22Rv1 (cell line): ENCODE results near the gene LRRK1.

Experiments
- H3K27ac ChIP-seq: fragments of 450-650 bp; 2 replicates; pipeline ENCODE4 v1.5.1; 2017
- ZFX ChIP-seq: fragments of 450-650 bp; IDR thresholded peaks from 2 replicates; pipeline ENCODE4 v1.6.1; 2017; ENCODE audit warnings: antibody characterized with exemption, borderline replicate concordance
- TF ChIP-seq, protein P1 (sequence below): fragments of 450-650 bp; IDR thresholded peaks from 2 replicates; pipeline ENCODE4 v1.5.1; 2017; ENCODE audit warnings: mild to moderate bottlenecking

LRRK1 gene

DNA sequence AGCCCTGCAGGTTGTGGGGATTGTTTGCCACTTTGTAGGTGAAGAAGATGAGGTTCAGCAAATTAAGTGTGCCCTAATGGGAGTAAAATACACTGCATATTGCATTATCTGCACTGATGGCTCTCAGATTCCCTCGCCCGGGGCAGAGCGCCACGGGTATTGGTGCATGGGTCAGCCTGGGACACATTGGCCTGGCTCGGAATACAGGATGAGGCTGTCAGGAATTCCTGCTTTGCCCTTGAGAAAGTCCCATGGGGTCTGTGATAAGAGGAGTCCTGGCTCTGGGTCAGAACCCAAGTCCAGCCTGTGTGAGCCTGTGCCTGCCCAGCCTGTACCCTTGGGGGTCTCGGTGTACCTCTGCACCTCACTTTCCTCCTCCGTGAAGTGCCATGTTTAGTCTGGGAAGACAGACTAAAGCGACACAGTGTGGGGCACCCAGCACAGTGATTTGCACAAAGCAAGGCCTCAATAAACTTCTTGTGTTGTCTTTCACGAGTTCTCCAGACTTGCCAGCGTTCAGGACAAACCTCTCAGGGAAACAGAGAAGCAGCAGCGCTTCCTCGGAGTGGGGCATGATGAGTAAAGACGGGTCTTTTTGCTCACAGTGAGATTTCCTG lies 107.6 kb downstream of the LRRK1 start:
- TF ChIP-seq, protein P1, sequence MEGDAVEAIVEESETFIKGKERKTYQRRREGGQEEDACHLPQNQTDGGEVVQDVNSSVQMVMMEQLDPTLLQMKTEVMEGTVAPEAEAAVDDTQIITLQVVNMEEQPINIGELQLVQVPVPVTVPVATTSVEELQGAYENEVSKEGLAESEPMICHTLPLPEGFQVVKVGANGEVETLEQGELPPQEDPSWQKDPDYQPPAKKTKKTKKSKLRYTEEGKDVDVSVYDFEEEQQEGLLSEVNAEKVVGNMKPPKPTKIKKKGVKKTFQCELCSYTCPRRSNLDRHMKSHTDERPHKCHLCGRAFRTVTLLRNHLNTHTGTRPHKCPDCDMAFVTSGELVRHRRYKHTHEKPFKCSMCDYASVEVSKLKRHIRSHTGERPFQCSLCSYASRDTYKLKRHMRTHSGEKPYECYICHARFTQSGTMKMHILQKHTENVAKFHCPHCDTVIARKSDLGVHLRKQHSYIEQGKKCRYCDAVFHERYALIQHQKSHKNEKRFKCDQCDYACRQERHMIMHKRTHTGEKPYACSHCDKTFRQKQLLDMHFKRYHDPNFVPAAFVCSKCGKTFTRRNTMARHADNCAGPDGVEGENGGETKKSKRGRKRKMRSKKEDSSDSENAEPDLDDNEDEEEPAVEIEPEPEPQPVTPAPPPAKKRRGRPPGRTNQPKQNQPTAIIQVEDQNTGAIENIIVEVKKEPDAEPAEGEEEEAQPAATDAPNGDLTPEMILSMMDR, result no peak
- no peak for TF ChIP-seq ZFX
- H3K27ac ChIP-seq, result no peak overlapping the region

GRCh38 chr15:101027273-101027901 lies 108.2 kb downstream of the LRRK1 start:
- no peak overlapping the region for H3K27ac ChIP-seq
- no peak for TF ChIP-seq ZFX
- TF ChIP-seq, protein P1, result no peak

GRCh38 chr15:101027920-101028319 lies 108.8 kb downstream of the LRRK1 start:
- no peak overlapping the region for H3K27ac ChIP-seq
- TF ChIP-seq, protein P1, result no peak
- no peak for TF ChIP-seq ZFX

- TF ChIP-seq ZFX, result no peak
- TF ChIP-seq, protein P1, result no peak
- no peak overlapping the region for H3K27ac ChIP-seq
Observed at GRCh38 chr15:101028321-101028720, 109.2 kb downstream of the LRRK1 start.

DNA sequence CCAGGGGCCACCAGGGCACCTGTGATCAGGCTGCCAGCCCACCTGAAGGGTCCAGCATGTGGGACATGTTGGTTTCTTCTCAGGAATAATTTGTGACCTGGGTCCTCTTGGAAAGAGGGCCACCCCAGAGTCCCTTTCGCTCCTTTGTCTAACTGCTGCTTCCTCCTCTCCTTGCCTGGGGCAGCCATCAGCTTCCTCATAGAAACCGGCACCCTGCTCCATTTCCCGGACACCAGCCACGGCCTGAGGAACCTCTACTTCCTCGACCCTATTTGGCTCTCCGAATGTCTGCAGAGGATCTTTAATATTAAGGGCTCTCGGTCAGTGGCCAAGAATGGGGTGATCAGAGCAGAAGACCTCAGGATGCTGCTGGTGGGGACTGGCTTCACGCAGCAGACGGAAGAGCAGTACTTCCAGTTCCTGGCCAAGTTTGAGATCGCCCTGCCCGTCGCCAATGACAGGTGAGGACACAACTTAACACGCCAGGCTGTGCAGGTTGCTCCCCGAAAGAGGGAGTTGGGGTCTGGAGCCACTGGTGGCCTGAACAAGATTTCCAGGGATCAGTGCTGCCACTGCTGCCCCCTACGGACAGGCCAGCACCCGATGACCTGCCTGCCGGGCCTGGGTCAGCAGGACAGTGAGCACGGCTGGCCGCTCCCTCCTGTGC lies 109.7 kb downstream of the LRRK1 start:
- no peak for TF ChIP-seq ZFX
- TF ChIP-seq, protein P1, result no peak
- no peak overlapping the region for H3K27ac ChIP-seq

DNA sequence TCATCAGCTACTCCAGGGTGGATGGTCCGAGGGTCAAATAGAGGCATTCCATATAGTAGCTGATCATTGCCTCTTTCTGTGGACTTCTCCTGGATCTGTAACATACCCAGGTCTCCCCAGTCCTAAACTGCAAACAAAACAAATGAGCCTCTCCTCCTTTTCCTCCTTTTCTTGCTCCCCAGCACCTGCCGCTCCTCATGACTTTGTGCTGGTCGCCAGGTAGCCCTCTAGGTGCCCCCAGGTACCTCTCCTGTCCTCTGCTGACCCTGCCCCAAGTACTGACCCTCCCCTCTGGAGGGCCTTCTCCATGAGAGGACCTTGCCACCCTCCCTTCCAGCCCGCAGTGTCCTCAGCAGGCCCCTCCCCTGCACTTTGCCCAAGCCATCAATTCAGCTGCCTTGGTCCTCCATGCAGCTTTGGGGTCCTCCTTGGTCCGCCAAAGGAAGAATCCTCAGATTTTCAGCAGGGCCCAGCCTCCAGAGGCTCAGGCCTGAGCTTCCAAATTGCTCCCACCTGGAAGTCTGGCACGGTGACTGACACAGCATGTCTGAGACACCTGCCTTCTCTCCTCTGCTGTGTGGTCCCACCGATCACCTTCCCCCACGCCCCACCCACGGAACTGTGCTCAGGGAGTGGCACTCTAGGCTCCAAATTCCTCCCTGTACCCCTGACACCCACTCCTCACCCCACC lies 111.0 kb downstream of the LRRK1 start:
- H3K27ac ChIP-seq, result no peak overlapping the region
- no peak for TF ChIP-seq ZFX
- TF ChIP-seq, protein P1, result no peak
